ENCODE measurements around the gene POLL. TPM values are rescaled to one million over a fixed set of nuclear protein-coding genes. Genes with fewer than 3 reads are reported as not detected.

The POLL gene
- total and polyA plus RNA-seq, 2 donors = 5.4 to 26.9 TPM

GRCh38 chr10:101570428-101571270 lies 17.4 kb downstream of the POLL start:
- H3K9me3 ChIP-seq (ENCODE audit: control insufficient read depth in 2 of 2, insufficient read depth in 1 of 2, low read length in 1 of 2) = peaks cover 0 to 12% of the 10 kb centered on the region in 2 donors
- no peak overlapping the region for H3K27ac ChIP-seq (ENCODE audit: low read depth in 1 of 2, low read length in 1 of 2)
- H3K36me3 ChIP-seq (ENCODE audit: control insufficient read depth in 2 of 2, insufficient read depth in 2 of 2, low read length in 1 of 2) = no peaks in the 10 kb centered on the region
- DNase-seq (ENCODE audit: low read depth in 6 of 9, low spot score in 9 of 9) = no peak
- H3K4me3 ChIP-seq (ENCODE audit: low read length in 2 of 2) = peak overlapping the region; percentile 11 to 54
- H3K27me3 ChIP-seq (ENCODE audit: control insufficient read depth in 2 of 2, insufficient read depth in 1 of 2, low read length in 1 of 2) = peaks cover 46 to 79% of the 10 kb centered on the region in 2 donors
- peaks cover 0 to 18% of the 10 kb centered on the region in 2 donors for H3K4me1 ChIP-seq (ENCODE audit: control insufficient read depth in 2 of 2, insufficient read depth in 2 of 2, low read length in 2 of 2)
- 15% methylated on average over 37 of the region's 37 CpGs for WGBS

- no peak overlapping the region for H3K27ac ChIP-seq (ENCODE audit: low read depth in 1 of 2, low read length in 1 of 2)
- 4% methylated on average over 56 of the region's 56 CpGs for WGBS
- peak overlapping the region; percentile 49 to 54 for H3K4me3 ChIP-seq (ENCODE audit: low read length in 2 of 2)
- peaks cover 53 to 88% of the 10 kb centered on the region in 2 donors for H3K27me3 ChIP-seq (ENCODE audit: control insufficient read depth in 2 of 2, insufficient read depth in 1 of 2, low read length in 1 of 2)
- no peaks in the 10 kb centered on the region for H3K36me3 ChIP-seq (ENCODE audit: control insufficient read depth in 2 of 2, insufficient read depth in 2 of 2, low read length in 1 of 2)
- H3K9me3 ChIP-seq (ENCODE audit: control insufficient read depth in 2 of 2, insufficient read depth in 1 of 2, low read length in 1 of 2) = peaks cover 0 to 12% of the 10 kb centered on the region in 2 donors
- H3K4me1 ChIP-seq (ENCODE audit: control insufficient read depth in 2 of 2, insufficient read depth in 2 of 2, low read length in 2 of 2) = peaks cover 0 to 18% of the 10 kb centered on the region in 2 donors
- DNase-seq (ENCODE audit: low read depth in 6 of 9, low spot score in 9 of 9) = peak in 8 of 9 donors; percentile 49 to 83 (median 70)
Observed at GRCh38 chr10:101569622-101570427, 18.2 kb downstream of the POLL start.

GRCh38 chr10:101569323-101569621 lies 18.8 kb downstream of the POLL start:
- Histone ChIP-seq H3K27me3 (ENCODE audit: control insufficient read depth in 2 of 2, insufficient read depth in 1 of 2, low read length in 1 of 2) (peaks cover 54 to 93% of the 10 kb centered on the region in 2 donors), H3K4me3 (ENCODE audit: low read length in 2 of 2) (peak overlapping the region in 1 of 2 donors; percentile 54), H3K9me3 (ENCODE audit: control insufficient read depth in 2 of 2, insufficient read depth in 1 of 2, low read length in 1 of 2) (peaks cover 0 to 12% of the 10 kb centered on the region in 2 donors), H3K36me3 (ENCODE audit: control insufficient read depth in 2 of 2, insufficient read depth in 2 of 2, low read length in 1 of 2) (no peaks in the 10 kb centered on the region), H3K27ac (ENCODE audit: low read depth in 1 of 2, low read length in 1 of 2) (no peak overlapping the region), H3K4me1 (ENCODE audit: control insufficient read depth in 2 of 2, insufficient read depth in 2 of 2, low read length in 2 of 2) (peaks cover 0 to 18% of the 10 kb centered on the region in 2 donors)
- no peak for DNase-seq (ENCODE audit: low read depth in 6 of 9, low spot score in 9 of 9)
- 8% methylated on average over 11 of the region's 11 CpGs for whole genome bisulfite sequencing

GRCh38 chr10:101568054-101568745 lies 19.9 kb downstream of the POLL start:
- Histone ChIP-seq H3K27ac (ENCODE audit: low read depth in 1 of 2, low read length in 1 of 2) (no peak overlapping the region), H3K4me1 (ENCODE audit: control insufficient read depth in 2 of 2, insufficient read depth in 2 of 2, low read length in 2 of 2) (peaks cover 0 to 18% of the 10 kb centered on the region in 2 donors), H3K4me3 (ENCODE audit: low read length in 2 of 2) (no peak overlapping the region), H3K9me3 (ENCODE audit: control insufficient read depth in 2 of 2, insufficient read depth in 1 of 2, low read length in 1 of 2) (peaks cover 0 to 12% of the 10 kb centered on the region in 2 donors), H3K36me3 (ENCODE audit: control insufficient read depth in 2 of 2, insufficient read depth in 2 of 2, low read length in 1 of 2) (no peaks in the 10 kb centered on the region), H3K27me3 (ENCODE audit: control insufficient read depth in 2 of 2, insufficient read depth in 1 of 2, low read length in 1 of 2) (peaks cover 55 to 96% of the 10 kb centered on the region in 2 donors)
- DNase-seq (ENCODE audit: low read depth in 6 of 9, low spot score in 9 of 9) = no peak
- 95% methylated on average over 17 of the region's 17 CpGs for WGBS

- H3K27ac ChIP-seq (ENCODE audit: low read depth in 1 of 2, low read length in 1 of 2) = no peak overlapping the region
- H3K9me3 ChIP-seq (ENCODE audit: control insufficient read depth in 2 of 2, insufficient read depth in 1 of 2, low read length in 1 of 2) = peaks cover 0 to 7% of the 10 kb centered on the region in 2 donors
- peaks cover 56 to 93% of the 10 kb centered on the region in 2 donors for H3K27me3 ChIP-seq (ENCODE audit: control insufficient read depth in 2 of 2, insufficient read depth in 1 of 2, low read length in 1 of 2)
- H3K4me1 ChIP-seq (ENCODE audit: control insufficient read depth in 2 of 2, insufficient read depth in 2 of 2, low read length in 2 of 2) = peaks cover 0 to 18% of the 10 kb centered on the region in 2 donors
- no peak for DNase-seq (ENCODE audit: low read depth in 6 of 9, low spot score in 9 of 9)
- WGBS = 71% methylated on average over 7 of the region's 7 CpGs
- no peaks in the 10 kb centered on the region for H3K36me3 ChIP-seq (ENCODE audit: control insufficient read depth in 2 of 2, insufficient read depth in 2 of 2, low read length in 1 of 2)
- no peak overlapping the region for H3K4me3 ChIP-seq (ENCODE audit: low read length in 2 of 2)
Observed at GRCh38 chr10:101567165-101568006, 20.7 kb downstream of the POLL start.

- Histone ChIP-seq H3K4me3 (ENCODE audit: low read length in 2 of 2) (no peak overlapping the region), H3K9me3 (ENCODE audit: control insufficient read depth in 2 of 2, insufficient read depth in 1 of 2, low read length in 1 of 2) (peaks cover 0 to 6% of the 10 kb centered on the region in 2 donors), H3K36me3 (ENCODE audit: control insufficient read depth in 2 of 2, insufficient read depth in 2 of 2, low read length in 1 of 2) (no peaks in the 10 kb centered on the region), H3K4me1 (ENCODE audit: control insufficient read depth in 2 of 2, insufficient read depth in 2 of 2, low read length in 2 of 2) (peaks cover 0 to 18% of the 10 kb centered on the region in 2 donors), H3K27me3 (ENCODE audit: control insufficient read depth in 2 of 2, insufficient read depth in 1 of 2, low read length in 1 of 2) (peaks cover 56 to 89% of the 10 kb centered on the region in 2 donors), H3K27ac (ENCODE audit: low read depth in 1 of 2, low read length in 1 of 2) (no peak overlapping the region)
- WGBS = 23% methylated on average over 59 of the region's 59 CpGs
- no peak for DNase-seq (ENCODE audit: low read depth in 6 of 9, low spot score in 9 of 9)
Observed at GRCh38 chr10:101566333-101567164, 21.5 kb downstream of the POLL start.

- Histone ChIP-seq H3K4me3 (ENCODE audit: low read length in 2 of 2) (no peak overlapping the region), H3K9me3 (ENCODE audit: control insufficient read depth in 2 of 2, insufficient read depth in 1 of 2, low read length in 1 of 2) (peaks cover 0 to 4% of the 10 kb centered on the region in 2 donors), H3K27ac (ENCODE audit: low read depth in 1 of 2, low read length in 1 of 2) (no peak overlapping the region), H3K36me3 (ENCODE audit: control insufficient read depth in 2 of 2, insufficient read depth in 2 of 2, low read length in 1 of 2) (no peaks in the 10 kb centered on the region), H3K27me3 (ENCODE audit: control insufficient read depth in 2 of 2, insufficient read depth in 1 of 2, low read length in 1 of 2) (peaks cover 56 to 83% of the 10 kb centered on the region in 2 donors), H3K4me1 (ENCODE audit: control insufficient read depth in 2 of 2, insufficient read depth in 2 of 2, low read length in 2 of 2) (peaks cover 0 to 18% of the 10 kb centered on the region in 2 donors)
- DNase-seq (ENCODE audit: low read depth in 6 of 9, low spot score in 9 of 9) = no peak
- WGBS = 87% methylated on average over 8 of the region's 8 CpGs
Observed at GRCh38 chr10:101565936-101566332, 22.1 kb downstream of the POLL start.

All from thymus (tissue), 11 donors.